DMS 273 (cell line): ENCODE data around the gene TMEFF2.
"Not testable (repeated sequence)": the region's sequence is repeated elsewhere in the genome, so short reads cannot be mapped to it uniquely, and the experiment has no call there.

Source experiments
- DNase-seq: peaks from one replicate; lab custom pipeline; 2025; ENCODE audit not compliant: unreplicated experiment; lab: John Stamatoyannopoulos, UW

Gene TMEFF2

GRCh38 chr2:192184349-192184748, 10.4 kb downstream of the TMEFF2 start:
- no peak for DNase-seq

- DNase-seq, result no peak
Measured at GRCh38 chr2:192183296-192183695, 11.4 kb downstream of the TMEFF2 start.

GRCh38 chr2:192166946-192167345, 27.8 kb downstream of the TMEFF2 start:
- no peak for DNase-seq

DNA sequence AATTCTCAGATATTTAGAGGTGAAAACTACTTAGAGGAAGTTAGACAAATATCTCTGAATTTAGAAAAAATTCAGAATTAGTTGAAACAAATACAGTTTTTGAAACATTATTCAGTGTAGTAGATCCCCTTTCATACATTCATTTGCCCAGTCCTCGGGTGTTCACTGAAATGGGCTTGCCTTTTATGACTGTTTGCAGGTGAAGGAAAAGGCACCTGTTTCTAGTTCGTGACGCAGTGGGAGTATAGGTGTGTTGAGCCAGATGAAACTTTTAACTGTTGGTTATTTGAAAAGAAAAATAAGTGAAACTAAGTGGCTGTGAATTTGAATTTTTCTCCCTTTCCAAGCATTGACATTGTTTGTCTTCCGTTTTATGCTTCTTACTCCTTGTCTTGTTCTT, 28.9 kb downstream of the TMEFF2 start:
- DNase-seq, result no peak

DNA sequence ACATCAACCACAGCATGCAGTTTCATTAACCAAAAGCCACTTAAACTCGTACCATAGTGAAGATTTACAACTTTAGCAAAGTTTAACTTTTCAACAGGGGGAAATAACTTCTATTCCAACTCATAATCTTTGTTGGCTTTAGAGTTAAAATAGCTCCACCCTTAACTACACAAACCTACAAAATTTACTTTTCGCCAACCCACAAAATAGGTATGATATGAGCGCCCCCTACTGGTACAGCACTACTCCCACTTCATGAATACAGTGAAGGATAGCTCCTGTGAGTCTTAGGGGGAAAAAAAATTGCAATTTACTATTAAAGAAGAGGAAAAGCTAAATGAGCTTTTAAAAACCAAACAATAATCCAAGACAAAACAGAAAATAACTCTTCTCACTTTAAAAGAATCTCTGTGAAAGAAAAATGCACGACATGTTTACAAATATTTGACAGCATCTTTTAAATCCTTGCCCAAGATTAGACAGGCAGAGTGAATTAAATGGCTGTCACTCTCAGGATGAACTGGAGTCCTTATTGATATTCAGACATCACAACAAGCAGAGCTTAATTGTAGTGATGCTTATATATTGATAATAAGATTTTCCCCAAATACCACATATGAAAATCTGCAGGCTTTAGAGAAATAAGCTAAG, 32.2 kb downstream of the TMEFF2 start:
- peak; percentile 84 for DNase-seq

DNA sequence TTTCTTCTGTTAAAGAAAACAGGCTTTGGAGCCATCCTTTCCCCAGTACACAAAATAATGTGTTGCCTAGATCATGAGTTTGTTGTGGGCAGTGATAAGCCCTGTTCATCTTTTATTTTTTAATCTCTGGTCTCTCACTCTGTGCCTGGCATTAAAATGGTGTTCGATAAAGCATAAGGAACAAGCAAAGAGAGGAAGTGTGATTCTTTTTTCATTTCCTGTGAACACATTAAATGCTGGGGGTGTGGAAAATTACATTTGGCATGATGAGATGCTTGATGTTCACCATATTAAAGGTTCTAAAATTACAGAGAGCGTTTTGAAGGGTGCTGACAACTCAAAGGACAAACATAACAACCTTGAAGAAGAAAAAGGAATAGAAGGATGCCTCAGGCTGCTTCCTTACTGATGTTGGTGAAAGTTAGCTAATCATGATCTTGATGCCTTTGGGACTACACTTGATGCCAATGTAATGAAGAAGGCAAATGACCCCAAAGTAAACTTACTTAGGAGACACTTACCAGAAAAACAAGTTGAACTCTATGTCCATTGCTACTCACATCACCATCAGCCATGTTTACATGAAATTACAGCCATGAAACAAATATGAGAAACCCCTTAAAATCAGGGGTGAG, 33.0 kb downstream of the TMEFF2 start:
- no peak for DNase-seq

GRCh38 chr2:192159736-192160135, 35.0 kb downstream of the TMEFF2 start:
- no peak for DNase-seq

DNA sequence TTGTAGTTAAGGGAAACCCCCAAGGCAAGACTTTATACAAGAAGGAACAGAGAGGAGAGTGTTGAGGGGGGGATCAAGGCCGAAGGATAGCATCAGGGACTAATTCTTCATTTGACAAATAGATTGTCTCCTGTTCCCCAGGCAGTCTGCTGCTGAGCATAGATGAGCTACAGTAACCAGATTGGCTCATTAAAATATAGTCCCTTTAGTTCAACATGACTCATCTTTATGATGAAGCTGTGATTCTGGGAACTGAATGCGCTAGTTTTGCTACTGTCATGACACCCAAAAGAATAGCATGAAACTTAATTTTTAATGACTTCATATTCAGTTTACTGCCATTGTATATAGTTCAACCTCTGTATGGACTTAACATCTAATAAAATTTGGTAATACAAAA, 35.5 kb downstream of the TMEFF2 start:
- DNase-seq, result no peak

DNA sequence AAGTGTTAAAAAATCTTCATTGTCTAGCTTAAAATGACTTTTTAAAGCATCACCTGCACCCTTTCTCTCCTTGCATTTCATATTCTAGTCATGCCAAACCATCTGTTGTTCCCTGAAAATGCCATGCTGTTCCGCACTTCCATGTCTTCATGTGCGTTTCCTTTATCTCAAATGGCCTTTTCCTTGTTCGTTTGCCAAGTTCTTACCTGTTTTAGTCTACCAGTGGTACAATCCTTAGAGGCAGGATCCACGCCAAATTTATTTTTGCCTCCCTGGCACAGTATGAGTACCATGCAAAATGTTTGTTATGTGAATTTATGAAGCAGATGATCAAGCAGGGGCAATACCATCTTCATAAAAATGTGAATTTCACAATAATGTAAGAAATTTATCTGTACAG, 37.0 kb downstream of the TMEFF2 start:
- DNase-seq, result no peak

- DNase-seq, result no peak
Measured at GRCh38 chr2:192155511-192156118, 39.1 kb downstream of the TMEFF2 start.

DNA sequence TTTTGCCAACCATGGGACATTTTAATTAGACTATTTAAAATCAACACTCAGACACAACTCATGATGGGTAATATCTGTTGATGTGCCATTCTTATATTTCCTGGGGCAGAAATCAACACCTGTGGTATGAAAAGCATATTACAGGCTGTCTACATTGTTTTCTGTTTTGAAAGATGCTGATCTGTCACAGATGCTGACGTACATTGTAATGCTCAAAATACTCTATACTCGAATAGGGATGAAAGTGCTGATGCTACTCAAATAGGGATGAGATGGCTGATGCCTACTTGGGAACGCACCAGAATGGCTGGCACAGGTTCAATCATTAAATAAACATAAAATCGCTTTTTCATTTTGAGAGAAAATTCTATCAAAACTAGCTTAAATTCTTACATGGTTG, 41.2 kb downstream of the TMEFF2 start:
- DNase-seq, result no peak

GRCh38 chr2:192151853-192152252, 42.9 kb downstream of the TMEFF2 start:
- no peak for DNase-seq

DNA sequence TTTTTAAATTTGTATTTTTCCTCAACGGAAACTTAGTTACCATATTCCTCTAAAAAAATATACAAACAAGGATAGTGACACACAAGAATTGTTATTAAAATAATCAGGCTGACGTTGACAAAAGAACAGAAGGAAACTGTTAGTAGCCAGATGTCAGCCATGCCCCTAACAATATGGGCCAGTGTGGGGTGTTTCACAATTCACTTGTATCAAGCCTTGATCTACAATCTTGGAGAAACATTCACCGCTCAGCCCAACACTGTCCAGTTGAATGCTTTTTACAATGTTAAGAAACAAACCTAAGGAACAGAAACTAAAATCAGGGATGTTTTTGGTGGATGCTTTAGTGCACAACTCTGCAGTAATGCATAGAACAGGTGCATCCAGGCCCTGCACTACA, 44.6 kb downstream of the TMEFF2 start:
- DNase-seq, result peak; percentile 23

DNA sequence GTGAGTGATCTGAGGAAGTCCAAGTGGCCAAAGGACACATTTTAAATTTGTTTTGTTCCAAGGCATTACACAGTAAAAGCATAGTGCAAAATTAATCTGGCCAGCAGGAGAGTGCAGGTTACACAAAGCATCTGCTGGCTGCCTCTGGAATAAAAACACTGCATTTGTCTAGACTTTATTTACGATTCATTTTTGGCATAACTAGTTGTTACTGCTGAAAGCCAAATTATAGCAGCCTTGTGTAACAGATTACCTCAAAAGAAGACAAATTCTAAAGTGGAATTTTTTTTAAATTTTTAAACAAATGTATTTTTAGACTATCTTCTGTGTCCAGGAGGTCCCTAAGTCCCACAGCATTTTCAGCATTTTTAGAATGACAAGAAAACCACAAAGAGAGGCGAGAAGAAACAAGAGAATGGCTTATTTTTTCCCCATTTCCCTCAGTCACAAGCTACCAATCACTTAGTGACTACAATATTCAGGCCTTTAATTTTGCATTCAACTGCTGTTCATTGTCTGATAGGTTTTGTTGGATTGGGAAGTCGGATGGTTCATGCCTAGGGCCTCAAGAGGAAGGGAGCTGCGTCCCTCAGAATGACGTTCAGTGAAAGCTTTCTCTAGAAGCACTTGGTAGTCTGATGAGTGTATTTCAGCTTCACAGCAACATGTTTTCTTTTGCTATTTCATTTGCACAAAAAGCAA, 46.0 kb downstream of the TMEFF2 start:
- DNase-seq, result no peak

DNA sequence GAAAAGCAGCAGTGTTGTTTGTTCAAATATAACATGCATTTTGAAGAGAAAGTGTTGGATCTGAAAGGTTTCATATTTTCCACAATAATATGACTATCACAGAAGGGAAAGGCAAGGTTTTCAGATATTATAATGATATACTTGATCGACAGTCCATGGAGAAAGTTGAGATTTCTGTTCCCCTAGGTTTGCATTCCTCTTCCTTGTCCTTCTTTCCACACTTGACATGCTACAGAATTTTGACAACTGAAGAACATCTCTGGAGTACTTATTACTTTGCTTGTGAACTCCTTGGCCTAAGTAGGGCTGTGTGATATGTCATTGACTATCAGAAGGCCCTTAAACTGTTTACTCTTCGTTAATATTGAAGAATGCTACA, 46.5 kb downstream of the TMEFF2 start:
- no peak for DNase-seq

DNA sequence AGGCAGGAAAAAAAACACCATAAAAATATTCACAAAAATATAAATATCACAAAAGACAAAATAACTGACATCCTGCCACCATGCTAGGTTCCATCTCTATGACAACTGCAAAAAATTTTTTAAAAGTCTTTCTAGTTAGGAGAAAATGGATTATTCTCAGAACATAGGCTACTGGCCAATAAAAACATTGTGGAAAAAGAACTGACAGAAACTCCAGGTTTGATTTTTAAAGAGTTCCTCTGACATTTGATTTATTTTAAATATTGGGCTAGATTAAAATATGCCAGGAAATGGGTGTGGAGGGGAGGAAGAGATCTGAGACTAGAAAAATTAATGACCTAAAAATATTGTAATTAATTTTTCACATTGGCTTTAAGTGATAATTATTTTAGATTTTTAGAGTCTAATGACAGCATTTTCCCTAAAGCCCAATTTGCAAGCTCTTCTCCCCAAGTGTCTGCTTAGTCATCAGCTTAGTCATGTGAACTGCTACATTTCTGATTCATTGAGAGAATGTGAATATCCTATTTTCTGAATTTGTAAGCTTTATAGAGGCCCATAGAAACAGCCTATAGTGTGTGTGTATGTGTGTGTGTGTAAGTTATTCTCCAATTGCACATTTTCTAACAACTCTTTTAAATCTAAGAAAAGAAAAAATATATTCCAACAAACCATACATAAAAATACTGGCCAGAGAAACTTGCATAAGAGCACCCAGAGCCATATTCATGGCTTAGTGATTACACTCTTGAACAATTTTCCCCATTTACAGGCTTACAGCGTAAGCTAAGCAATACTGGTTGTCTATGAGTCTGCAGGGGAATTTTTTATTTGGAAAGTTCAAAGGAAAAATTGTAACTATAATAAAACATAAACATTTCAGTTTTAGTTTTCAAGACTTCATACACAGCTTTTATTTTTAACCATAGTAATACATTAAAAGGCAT, 48.4 kb downstream of the TMEFF2 start:
- DNase-seq, result no peak

GRCh38 chr2:192145496-192145895, 49.2 kb downstream of the TMEFF2 start:
- no peak for DNase-seq

DNA sequence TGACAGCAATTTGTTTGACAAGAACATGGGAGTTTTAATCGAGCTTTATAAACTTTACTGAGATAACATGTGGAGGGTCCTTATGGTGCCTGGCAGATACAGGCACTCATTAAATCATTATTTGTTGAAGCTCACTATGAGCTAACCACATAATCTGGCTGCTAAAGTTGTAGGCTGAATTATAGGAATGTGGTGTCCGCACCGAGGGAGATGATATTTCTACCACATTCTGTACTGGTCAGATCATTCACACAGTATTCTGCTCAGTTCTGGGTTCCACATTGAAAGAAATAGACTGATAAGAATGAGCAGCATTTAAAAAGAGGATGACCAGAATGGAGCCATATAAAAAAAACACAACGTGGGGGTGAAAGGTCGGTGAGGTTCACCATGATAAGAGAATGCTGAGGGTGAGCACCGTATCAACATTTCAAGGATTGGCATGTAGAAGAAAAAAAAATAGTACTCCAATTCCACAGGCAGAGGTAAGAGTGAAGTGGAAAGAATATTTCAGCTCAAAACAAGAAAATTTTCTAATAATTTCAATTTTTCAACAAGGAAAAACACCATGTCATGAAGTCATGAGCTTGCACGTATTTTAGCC, 54.4 kb downstream of the TMEFF2 start:
- no peak for DNase-seq

DNA sequence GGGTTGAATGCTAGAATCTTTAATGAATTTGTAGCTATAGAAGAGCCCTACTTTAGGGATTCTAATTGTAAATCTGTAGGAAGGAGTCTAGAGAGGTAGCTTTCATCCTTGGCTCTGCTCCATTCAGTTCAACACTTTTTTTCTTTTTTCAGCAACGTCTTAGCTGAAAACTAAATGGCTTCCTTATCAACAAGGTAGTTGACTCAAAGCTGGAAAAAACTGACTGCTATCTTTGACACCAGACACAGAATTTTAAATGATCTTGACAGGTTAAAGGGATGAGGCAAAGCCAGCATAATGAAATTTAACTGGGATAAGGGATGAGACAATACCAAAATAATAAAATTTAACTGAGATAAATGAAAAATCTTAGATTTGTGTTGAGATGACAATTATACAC, 54.9 kb downstream of the TMEFF2 start:
- no peak for DNase-seq

DNA sequence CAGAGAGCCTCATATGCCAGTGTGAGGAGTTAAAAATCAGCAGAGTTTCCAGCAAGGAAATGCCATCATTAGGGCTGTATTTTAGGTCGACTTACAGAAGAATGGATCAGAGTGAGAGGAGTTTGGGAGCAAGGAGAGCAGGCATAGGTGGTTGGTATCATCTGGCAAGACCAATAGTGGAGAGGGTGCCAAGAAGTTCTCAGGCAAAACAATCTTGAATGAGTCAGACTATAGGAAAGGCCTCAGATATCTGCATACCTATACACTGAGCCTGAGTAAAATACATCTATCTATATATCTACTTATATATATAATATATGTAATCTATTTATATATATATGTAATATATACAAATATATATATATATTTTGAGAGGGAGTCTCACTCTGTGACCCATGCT, 57.3 kb downstream of the TMEFF2 start:
- no peak for DNase-seq

- not testable (repeated sequence) for DNase-seq
Measured at GRCh38 chr2:192132604-192133003, 62.1 kb downstream of the TMEFF2 start.
